ENCODE results near the gene SLC2A11. TPM values are rescaled to one million over a fixed set of nuclear protein-coding genes. Genes with fewer than 3 reads are reported as not detected.

SLC2A11 gene
- total RNA-seq, 1 experiment from 2014 or later, result 18.9 TPM

GRCh38 chr22:23831261-23831660, 26.4 kb upstream of the SLC2A11 start:
- no peak for DNase-seq
- Mint-ChIP-seq H3K27me3 (ENCODE audit: unreplicated experiment) (no peaks in the 10 kb centered on the region), H3K9me3 (ENCODE audit: low read depth, unreplicated experiment) (no peaks in the 10 kb centered on the region), H3K27ac (ENCODE audit: unreplicated experiment) (no peak overlapping the region), H3K4me1 (ENCODE audit: low read depth, unreplicated experiment) (no peaks in the 10 kb centered on the region), H3K36me3 (ENCODE audit: insufficient read depth, unreplicated experiment) (peaks cover 19% of the 10 kb centered on the region), H3K4me3 (ENCODE audit: low read depth, unreplicated experiment) (no peak overlapping the region)
- CTCF ChIA-PET, result interaction anchor here (0.7 kb wide), 1 partner anchor 10 kb away, joined by 3 read pairs; no protein-coding TSS in a partner anchor
- no peak for TF ChIP-seq CTCF (IDR thresholded peaks at IDR 0.05; ENCODE audit: unreplicated experiment)
- intact Hi-C loops (cut with micrococcal nuclease; ENCODE audit: unreplicated experiment), result loop anchor here (10.0 kb wide), 1 partner anchor 46 kb away; the partner anchor contains the start of gene SMARCB1
- no TSS peak for BruUV-seq (replicated peaks)

- no TSS peak for BruUV-seq (replicated peaks)
- no peaks in the 10 kb centered on the region for H3K9me3 Mint-ChIP-seq (ENCODE audit: low read depth, unreplicated experiment)
- H3K4me1 Mint-ChIP-seq (ENCODE audit: low read depth, unreplicated experiment), result no peaks in the 10 kb centered on the region
- intact Hi-C loops (cut with micrococcal nuclease; ENCODE audit: unreplicated experiment), result loop anchor here (10.0 kb wide), 1 partner anchor 47 kb away; the partner anchor contains the start of gene SMARCB1
- H3K27me3 Mint-ChIP-seq (ENCODE audit: unreplicated experiment), result no peaks in the 10 kb centered on the region
- CTCF ChIA-PET, result no interaction called here
- DNase-seq, result no peak
- TF ChIP-seq CTCF (IDR thresholded peaks at IDR 0.05; ENCODE audit: unreplicated experiment), result no peak
- H3K27ac Mint-ChIP-seq (ENCODE audit: unreplicated experiment), result no peak overlapping the region
- no peak overlapping the region for H3K4me3 Mint-ChIP-seq (ENCODE audit: low read depth, unreplicated experiment)
- H3K36me3 Mint-ChIP-seq (ENCODE audit: insufficient read depth, unreplicated experiment), result peaks cover 24% of the 10 kb centered on the region
These were observed 25.9 kb upstream of the SLC2A11 start for GRCh38 chr22:23831781-23832180.

GRCh38 chr22:23832226-23833016, 25.3 kb upstream of the SLC2A11 start:
- no peak for TF ChIP-seq CTCF (IDR thresholded peaks at IDR 0.05; ENCODE audit: unreplicated experiment)
- H3K36me3 Mint-ChIP-seq (ENCODE audit: insufficient read depth, unreplicated experiment), result peaks cover 30% of the 10 kb centered on the region
- H3K27me3 Mint-ChIP-seq (ENCODE audit: unreplicated experiment), result no peaks in the 10 kb centered on the region
- no TSS peak for BruUV-seq (replicated peaks)
- no peak overlapping the region for H3K27ac Mint-ChIP-seq (ENCODE audit: unreplicated experiment)
- DNase-seq, result no peak
- intact Hi-C loops (cut with micrococcal nuclease; ENCODE audit: unreplicated experiment), result loop anchor here (10.0 kb wide), 1 partner anchor 48 kb away; the partner anchor contains the start of gene SMARCB1
- no peaks in the 10 kb centered on the region for H3K4me1 Mint-ChIP-seq (ENCODE audit: low read depth, unreplicated experiment)
- H3K9me3 Mint-ChIP-seq (ENCODE audit: low read depth, unreplicated experiment), result no peaks in the 10 kb centered on the region
- no peak overlapping the region for H3K4me3 Mint-ChIP-seq (ENCODE audit: low read depth, unreplicated experiment)
- CTCF ChIA-PET, result interaction anchor here (0.5 kb wide), 1 partner anchor 34 kb away, joined by 3 read pairs; no protein-coding TSS in a partner anchor

- BruUV-seq (replicated peaks), result no TSS peak
- H3K36me3 Mint-ChIP-seq (ENCODE audit: insufficient read depth, unreplicated experiment), result peaks cover 35% of the 10 kb centered on the region
- intact Hi-C loops (cut with micrococcal nuclease; ENCODE audit: unreplicated experiment), result loop anchor here (10.0 kb wide), 1 partner anchor 48 kb away; the partner anchor contains the start of gene SMARCB1
These were observed 24.5 kb upstream of the SLC2A11 start for GRCh38 chr22:23833017-23833751.

More at GRCh38 chr22:23833017-23833751, 24.5 kb upstream of the SLC2A11 start:
- Mint-ChIP-seq H3K27me3 (ENCODE audit: unreplicated experiment) (peaks cover 2% of the 10 kb centered on the region), H3K27ac (ENCODE audit: unreplicated experiment) (no peak overlapping the region), H3K9me3 (ENCODE audit: low read depth, unreplicated experiment) (no peaks in the 10 kb centered on the region), H3K4me1 (ENCODE audit: low read depth, unreplicated experiment) (peaks cover 6% of the 10 kb centered on the region), H3K4me3 (ENCODE audit: low read depth, unreplicated experiment) (no peak overlapping the region)
- CTCF ChIA-PET, result interaction anchor here (0.5 kb wide), 1 partner anchor 35 kb away, joined by 3 read pairs; no protein-coding TSS in a partner anchor
- no peak for DNase-seq
- TF ChIP-seq CTCF (IDR thresholded peaks at IDR 0.05; ENCODE audit: unreplicated experiment), result no peak

Measured in Calu3 (cell line).